ENCODE results near the gene MYH14.

GRCh38 chr19:50204081-50204428 is 633 bp downstream of the MYH14 start:
- TF ChIP-seq CC2D1A (IDR thresholded peaks at IDR 0.05) (no peak), TAF7 (tag; IDR thresholded peaks at IDR 0.05) (no peak)

Measured in K562 (cell line).